Limb (tissue), 2 donors: ENCODE results near the gene TP53RK.

Source experiments
- DNase-seq, 2 donors: peaks; one replicate each; pipeline ENCODE4 v3.0.0-alpha.2; 2016; ENCODE audit errors: extremely low spot score in 2 of 2

The TP53RK gene

GRCh38 chr20:46665602-46666001 is 23.6 kb downstream of the TP53RK start:
- no peak for DNase-seq

GRCh38 chr20:46663531-46663930 is 25.7 kb downstream of the TP53RK start:
- DNase-seq: no peak

DNA sequence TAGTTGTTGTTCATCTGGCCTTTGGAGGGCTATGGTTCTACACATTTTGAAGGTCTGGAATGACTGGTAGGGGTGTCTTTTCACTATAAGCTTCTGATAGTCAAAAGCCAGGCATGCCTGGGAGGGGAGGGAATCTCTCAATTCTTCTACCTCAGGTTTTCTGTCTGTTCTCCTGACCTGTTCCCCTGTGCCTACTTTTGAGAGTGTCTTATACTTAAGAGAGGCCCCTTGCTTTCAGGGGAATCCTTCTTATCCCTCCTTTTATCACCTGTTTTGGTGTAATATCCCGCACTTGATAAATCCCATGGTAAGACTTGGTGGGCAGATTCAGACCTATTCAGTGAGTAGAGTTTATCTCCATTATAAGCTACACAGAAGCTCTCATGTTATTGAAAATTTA is 27.6 kb downstream of the TP53RK start:
- no peak for DNase-seq

DNA sequence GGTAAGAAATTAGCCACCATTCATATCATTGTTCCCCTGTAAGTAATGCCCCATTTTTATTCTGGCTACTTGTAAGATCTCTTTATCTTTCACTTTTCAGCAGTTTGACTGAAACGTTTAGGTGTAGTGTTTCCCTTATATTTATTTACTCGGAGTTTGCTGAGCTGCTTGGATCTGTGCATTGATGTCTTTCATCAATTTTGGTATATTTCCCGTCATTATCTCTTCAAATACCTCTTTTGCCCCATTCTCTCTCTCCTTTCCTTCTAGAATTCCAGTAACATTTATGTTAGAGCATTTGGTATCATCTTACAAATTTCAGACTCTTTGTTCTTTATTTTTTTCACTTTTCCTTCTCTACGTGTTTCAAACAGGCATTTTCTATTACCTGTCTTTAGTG is 28.8 kb downstream of the TP53RK start:
- DNase-seq: no peak

GRCh38 chr20:46657618-46658017 is 31.6 kb downstream of the TP53RK start:
- no peak for DNase-seq

DNA sequence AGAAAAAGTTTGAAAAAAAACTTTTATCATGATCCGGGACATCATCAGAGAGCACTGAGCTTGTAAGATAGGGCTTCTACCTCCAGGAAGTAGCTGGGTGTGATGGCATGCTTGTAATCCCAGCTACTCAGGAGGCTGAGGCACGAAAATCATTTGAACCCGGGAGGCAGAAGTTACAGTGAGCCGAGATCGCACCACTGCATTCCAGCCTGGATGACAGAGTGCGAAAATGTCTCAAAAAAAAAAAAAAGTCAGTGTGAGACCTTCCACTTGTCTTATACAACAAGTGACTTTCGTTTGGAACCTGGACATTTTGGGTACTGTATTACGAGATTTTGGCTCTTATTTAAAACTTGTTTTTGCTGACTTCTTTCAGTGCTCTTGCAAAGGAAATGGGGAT is 32.1 kb downstream of the TP53RK start:
- DNase-seq: no peak

GRCh38 chr20:46652699-46653098 is 36.5 kb downstream of the TP53RK start:
- no peak for DNase-seq

- DNase-seq: peak; percentile 9 to 57
These were observed 37.9 kb downstream of the TP53RK start, which contains the start of gene SLC13A3 for GRCh38 chr20:46651091-46651962. TSS of gene SLC13A3 (minus strand) at chr20:46651459. CDS start at chr20:46651421, 38 bp downstream.

DNA sequence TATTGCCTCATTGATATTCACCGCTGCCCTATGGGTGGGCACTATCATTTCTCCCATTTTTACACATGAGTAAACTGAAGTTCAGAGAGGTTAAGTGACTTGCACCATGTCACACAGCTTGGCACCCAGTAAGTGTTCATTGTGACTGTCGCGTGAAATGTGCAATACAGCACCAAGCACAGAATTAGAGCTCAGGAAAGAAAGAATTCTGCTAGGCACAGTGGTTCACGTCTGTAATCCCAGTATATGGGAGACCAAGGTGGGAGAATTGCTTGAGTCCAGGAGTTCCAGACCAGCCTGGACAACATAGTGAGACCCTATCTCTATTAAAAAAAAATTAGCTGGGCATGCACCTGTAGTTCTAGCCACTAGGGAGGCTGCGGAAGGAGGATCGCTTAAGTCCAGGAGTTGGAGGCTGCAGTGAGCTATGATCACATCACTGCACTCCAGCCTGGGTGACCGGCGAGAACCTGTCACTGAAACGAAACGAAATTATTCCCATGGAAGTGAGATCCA is 38.6 kb downstream of the TP53RK start:
- DNase-seq: no peak

GRCh38 chr20:46649965-46650542 is 39.2 kb downstream of the TP53RK start:
- no peak for DNase-seq

DNA sequence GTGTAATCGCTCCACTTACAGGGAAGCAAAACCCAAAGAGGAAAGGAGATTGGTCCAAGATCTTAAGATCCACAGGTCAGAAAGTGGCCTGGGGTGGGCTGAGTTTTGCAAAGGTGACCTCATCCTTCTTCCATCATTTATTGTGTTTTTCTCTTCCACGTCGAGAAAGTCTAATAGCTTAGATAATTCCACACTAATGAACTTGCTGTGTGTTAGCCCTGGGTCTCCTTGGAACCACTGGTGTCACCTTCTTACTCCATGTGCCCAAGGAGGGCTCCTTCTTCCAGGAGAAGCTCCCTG is 39.6 kb downstream of the TP53RK start:
- DNase-seq: no peak

DNA sequence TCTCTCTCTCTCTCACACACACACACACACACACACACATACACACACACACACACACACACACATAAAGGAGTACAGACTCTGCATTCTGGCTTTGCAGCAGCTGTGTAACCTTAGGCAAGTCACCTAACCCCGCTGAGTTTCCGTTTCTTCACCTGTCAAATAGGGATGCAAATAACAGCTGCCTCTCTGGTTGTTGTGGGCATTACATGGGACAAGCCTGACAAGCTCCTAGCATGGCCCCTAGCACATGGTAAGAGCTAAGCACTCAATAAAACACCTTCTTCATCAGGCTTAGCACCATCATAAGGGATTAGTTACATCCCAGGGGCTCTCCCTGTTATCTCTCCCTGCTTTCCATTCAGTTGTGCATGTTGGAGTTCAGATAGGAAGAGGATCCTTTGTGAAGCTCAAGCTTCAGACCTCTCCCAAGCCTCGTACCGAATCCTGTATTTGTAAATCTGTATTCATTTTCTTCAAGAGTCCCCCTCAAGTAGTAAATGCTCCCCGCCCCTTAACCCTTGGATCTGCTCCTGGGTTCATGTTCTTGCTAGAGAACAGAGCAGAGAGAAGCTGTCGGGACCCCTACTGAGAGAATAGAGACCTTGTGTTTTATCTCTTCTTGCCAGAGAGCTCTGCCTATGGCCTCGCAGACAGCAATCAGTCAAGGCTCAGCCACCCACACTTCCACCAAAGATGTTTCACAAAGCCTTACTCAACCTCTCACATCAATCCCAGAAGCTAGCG is 40.2 kb downstream of the TP53RK start:
- DNase-seq: no peak

- DNase-seq: no peak
These were observed 41.8 kb downstream of the TP53RK start for GRCh38 chr20:46647469-46647868.

- DNase-seq: no peak
These were observed 42.4 kb downstream of the TP53RK start for GRCh38 chr20:46646659-46647380.

GRCh38 chr20:46646122-46646521 is 43.1 kb downstream of the TP53RK start:
- DNase-seq: no peak

DNA sequence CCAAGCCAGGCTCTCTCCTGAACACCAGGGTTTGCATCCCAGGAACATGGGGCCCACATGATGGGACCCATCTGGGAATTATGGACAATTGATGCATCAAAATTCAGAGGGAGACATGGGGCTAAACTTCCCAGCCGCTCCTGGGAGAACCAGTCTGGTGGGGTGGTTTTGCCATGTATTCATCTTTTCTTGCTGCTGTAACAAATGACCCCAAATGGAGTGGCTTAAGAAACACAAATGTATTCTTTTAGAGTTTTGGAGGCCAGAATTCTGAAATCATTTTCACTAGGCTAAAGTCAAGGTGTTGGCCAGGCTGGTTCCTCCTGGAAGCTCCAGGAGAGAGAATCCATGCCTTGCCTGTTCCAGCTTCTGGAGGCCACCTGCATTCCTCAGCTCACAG is 44.5 kb downstream of the TP53RK start:
- DNase-seq: no peak

- no peak for DNase-seq
These were observed 45.1 kb downstream of the TP53RK start for GRCh38 chr20:46644160-46644559.

GRCh38 chr20:46642969-46643343 is 46.3 kb downstream of the TP53RK start:
- no peak for DNase-seq

- DNase-seq: no peak
These were observed 46.8 kb downstream of the TP53RK start for GRCh38 chr20:46642265-46642968.

- no peak for DNase-seq
These were observed 47.8 kb downstream of the TP53RK start for GRCh38 chr20:46641424-46641823.
